Stomach (tissue), 9 donors: Measurements from ENCODE around the gene HINT1. TPM values are rescaled to one million over a fixed set of nuclear protein-coding genes. Genes with fewer than 3 reads are reported as not detected.
"Not testable (repeated sequence)": the region's sequence is repeated elsewhere in the genome, so short reads cannot be mapped to it uniquely, and the experiment has no call there.

ENCODE experiments used
- DNase-seq, 2 donors: peaks; one replicate each; pipeline versions ENCODE4 v3.0.0 to v3.0.0-alpha.2; 2013 to 2019
- H3K27ac ChIP-seq, 5 donors: fragments of 200-600 bp in 4 of 5; sonication (generic) in 4 of 5; one replicate each; pipeline ENCODE4 v1.5.1; 2013 to 2019; ENCODE audit warnings: mild to moderate bottlenecking in 1 of 5, moderate library complexity in 1 of 5
- H3K27me3 ChIP-seq, 3 donors: fragments of 200-600 bp; sonication (generic); one replicate each; pipeline ENCODE4 v1.5.1; 2017 to 2019; ENCODE audit warnings: mixed run types in 1 of 3
- H3K36me3 ChIP-seq, 4 donors: fragments of 200-600 bp; sonication (generic); 1 replicate in 3 of 4; 2 replicates in 1 of 4; pipeline ENCODE4 v1.5.1; 2016 to 2019
- H3K4me1 ChIP-seq, 4 donors: fragments of 200-600 bp; sonication (generic); one replicate each; pipeline ENCODE4 v1.5.1; 2016 to 2019
- H3K4me3 ChIP-seq, 4 donors: fragments of 200-600 bp; sonication (generic) in 3 of 4; one replicate each; pipeline ENCODE4 v1.5.1; 2016 to 2019; ENCODE audit warnings: mild to moderate bottlenecking in 1 of 4
- H3K9me3 ChIP-seq, 4 donors: fragments of 200-600 bp; sonication (generic); one replicate each; pipeline ENCODE4 v1.5.1; 2016 to 2019
- EP300 ChIP-seq: sonication (generic); formaldehyde crosslinking; IDR thresholded peaks from one replicate; pipeline ENCODE4 v1.6.1; 2017; ENCODE audit warnings: antibody characterized with exemption
- POLR2A ChIP-seq, 4 donors: fragments of 450-650 bp; IDR thresholded peaks; one replicate each; pipeline ENCODE4 v1.6.1; 2016; ENCODE audit warnings: antibody characterized with exemption in 4 of 4, control low read depth in 2 of 4, mild to moderate bottlenecking in 1 of 4, moderate library complexity in 1 of 4
- POLR2AphosphoS5 ChIP-seq, 3 donors: sonication (generic); formaldehyde crosslinking; IDR thresholded peaks; one replicate each; pipeline ENCODE4 v1.6.1; 2016; ENCODE audit warnings: antibody characterized with exemption in 3 of 3
- whole genome bisulfite sequencing, 5 donors: extraction: QIAGEN DNeasy Blood & Tissue Kit in 3 of 5; methylation state at CpG; one replicate each; pipeline versions ENCODE4 v1.1.5 to v1.1.7; 2013 to 2018; 5-methylcytosine and 5-hydroxymethylcytosine counted together
- intact Hi-C: fragments of 100-400 bp; cut with DNase I; formaldehyde crosslinking; loops from one replicate; pipeline ENCODE4 v1.15.1; 2023; ENCODE audit warnings: low total_unique reads
- polyA plus RNA-seq, 3 donors: library from polyadenylated mRNA; stranded (reverse); fragments of 200-250 nt; gene quantifications; one replicate each; pipeline ENCODE4 v1.2.3, GENCODE V29; 2013
- total RNA-seq, 5 donors: library from RNA; depleted of rRNA; stranded (reverse); fragments of >200 nt; gene quantifications; one replicate each; pipeline versions ENCODE4 v1.1.0 to v1.2.3, GENCODE V29; 2014 to 2016
- TF ChIP-seq, protein P1 (sequence below), 7 experiments: fragments of 450-650 bp in 4 of 7; fragments of 200-600 bp in 3 of 7; sonication (generic) in 3 of 7; IDR thresholded peaks; one replicate each; pipeline ENCODE4 v1.5.1; 2016 to 2019; ENCODE audit warnings: antibody characterized with exemption in 7 of 7, control low read depth in 2 of 7, mild to moderate bottlenecking in 1 of 7
- donor health status: healthy with polysubstance abuse.
- donor health status: Bipolar disorder and iron deficiency.
- donor health status: healthy.

HINT1 gene
- total and polyA plus RNA-seq, 8 donors = 120 to 683 (median 247) TPM

DNA sequence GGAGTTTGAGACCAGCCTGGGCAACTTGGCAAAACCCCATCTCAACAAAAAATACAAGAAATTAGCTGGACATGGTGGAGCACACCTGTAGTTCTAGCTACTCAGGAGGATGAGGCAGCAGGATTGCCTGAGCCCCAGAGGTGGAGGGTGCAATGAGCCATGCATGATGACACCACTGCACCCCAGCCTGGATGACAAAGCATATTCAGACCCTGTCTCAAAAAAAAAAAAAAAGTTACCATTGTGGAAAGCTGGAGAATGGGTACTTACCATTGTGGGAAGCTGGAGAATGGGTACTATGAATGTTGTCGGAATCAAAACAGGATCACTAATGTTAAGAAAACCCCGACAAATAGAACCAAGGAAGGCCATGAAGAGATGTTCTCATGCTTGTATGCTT, 25.7 kb downstream of the HINT1 start:
- no peaks in the 10 kb centered on the region for H3K27me3 ChIP-seq
- intact Hi-C loops = no loop called here
- TF ChIP-seq EP300 (no peak), POLR2AphosphoS5 (IDR thresholded peaks at IDR 0.05) (no peak), POLR2A (IDR thresholded peaks at IDR 0.05) (no peak)
- TF ChIP-seq, protein P1, sequence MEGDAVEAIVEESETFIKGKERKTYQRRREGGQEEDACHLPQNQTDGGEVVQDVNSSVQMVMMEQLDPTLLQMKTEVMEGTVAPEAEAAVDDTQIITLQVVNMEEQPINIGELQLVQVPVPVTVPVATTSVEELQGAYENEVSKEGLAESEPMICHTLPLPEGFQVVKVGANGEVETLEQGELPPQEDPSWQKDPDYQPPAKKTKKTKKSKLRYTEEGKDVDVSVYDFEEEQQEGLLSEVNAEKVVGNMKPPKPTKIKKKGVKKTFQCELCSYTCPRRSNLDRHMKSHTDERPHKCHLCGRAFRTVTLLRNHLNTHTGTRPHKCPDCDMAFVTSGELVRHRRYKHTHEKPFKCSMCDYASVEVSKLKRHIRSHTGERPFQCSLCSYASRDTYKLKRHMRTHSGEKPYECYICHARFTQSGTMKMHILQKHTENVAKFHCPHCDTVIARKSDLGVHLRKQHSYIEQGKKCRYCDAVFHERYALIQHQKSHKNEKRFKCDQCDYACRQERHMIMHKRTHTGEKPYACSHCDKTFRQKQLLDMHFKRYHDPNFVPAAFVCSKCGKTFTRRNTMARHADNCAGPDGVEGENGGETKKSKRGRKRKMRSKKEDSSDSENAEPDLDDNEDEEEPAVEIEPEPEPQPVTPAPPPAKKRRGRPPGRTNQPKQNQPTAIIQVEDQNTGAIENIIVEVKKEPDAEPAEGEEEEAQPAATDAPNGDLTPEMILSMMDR (IDR thresholded peaks at IDR 0.05) = no peak
- H3K4me3 ChIP-seq = no peak overlapping the region
- no peak for DNase-seq
- H3K27ac ChIP-seq = no peak overlapping the region
- H3K36me3 ChIP-seq = no peaks in the 10 kb centered on the region
- no peaks in the 10 kb centered on the region for H3K4me1 ChIP-seq
- 93 to 97% (median 96%) methylated on average over 2 of the region's 2 CpGs for WGBS, 5 donors
- H3K9me3 ChIP-seq = no peaks in the 10 kb centered on the region

DNA sequence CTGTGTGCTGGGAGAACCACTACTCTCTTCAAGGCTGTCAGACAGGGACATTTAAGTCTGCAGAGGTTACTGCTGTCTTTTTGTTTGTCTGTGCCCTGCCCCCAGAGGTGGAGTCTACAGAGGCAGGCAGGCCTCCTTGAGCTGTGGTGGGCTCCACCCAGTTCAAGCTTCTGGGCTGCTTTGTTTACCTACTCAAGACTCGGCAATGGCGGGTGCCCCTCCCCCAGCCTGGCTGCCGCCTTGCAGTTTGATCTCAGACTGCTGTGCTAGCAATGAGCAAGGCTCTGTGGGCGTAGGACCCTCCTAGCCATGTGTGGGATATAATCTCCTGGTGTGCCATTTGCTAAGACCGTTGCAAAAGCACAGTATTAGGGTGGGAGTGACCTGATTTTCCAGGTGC, 26.6 kb downstream of the HINT1 start:
- H3K27me3 ChIP-seq, intact Hi-C loops, DNase-seq, H3K27ac ChIP-seq, H3K4me3 ChIP-seq, H3K9me3 ChIP-seq, H3K36me3 ChIP-seq, H3K4me1 ChIP-seq: not testable (repeated sequence)
- 42 to 73% (median 62%) methylated on average over 3 to 5 of the region's 5 CpGs for WGBS, 5 donors

DNA sequence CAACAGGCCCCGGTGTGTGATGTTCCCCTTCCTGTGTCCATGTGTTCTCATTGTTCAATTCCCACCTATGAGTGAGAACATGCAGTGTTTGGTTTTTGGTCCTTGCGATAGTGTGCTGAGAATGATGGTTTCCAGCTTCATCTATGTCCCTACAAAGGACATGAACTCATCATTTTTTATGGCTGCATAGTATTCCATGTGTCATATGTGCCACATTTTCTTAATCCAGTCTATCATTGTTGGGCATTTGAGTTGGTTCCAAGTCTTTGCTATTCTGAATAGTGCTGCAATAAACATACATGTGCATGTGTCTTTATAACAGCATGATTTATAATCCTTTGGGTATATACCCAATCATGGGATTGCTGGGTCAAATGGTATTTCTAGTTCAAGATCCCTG, 32.0 kb downstream of the HINT1 start:
- H3K4me3 ChIP-seq, H3K27ac ChIP-seq, DNase-seq, H3K36me3 ChIP-seq, H3K9me3 ChIP-seq, intact Hi-C loops, H3K27me3 ChIP-seq, H3K4me1 ChIP-seq: not testable (repeated sequence)
- WGBS, 5 donors = 87 to 100% (median 100%) methylated on average over 1 to 2 of the region's 2 CpGs

DNA sequence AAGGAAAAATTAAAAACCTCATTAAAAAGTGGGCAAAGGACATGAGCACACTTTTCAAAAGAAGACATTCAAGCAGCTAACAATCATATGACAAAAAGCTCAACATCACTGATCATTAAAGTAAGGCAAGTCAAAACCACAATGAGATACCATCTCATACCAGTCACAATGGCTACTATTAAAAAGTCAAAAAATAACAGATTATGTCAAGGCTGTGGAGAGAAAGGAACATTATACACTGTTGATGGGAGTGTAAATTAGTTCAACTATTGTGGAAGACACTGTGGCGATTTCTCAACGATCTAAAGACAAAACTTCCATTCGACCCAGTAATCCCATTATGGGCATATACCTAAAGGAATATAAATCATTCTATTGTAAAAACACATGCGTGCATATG, 35.8 kb downstream of the HINT1 start:
- Histone ChIP-seq H3K9me3 (peaks cover 0 to 24% (median 8%) of the 10 kb centered on the region in 4 donors), H3K4me1 (no peaks in the 10 kb centered on the region), H3K4me3 (no peak overlapping the region), H3K27ac (no peak overlapping the region), H3K36me3 (no peaks in the 10 kb centered on the region), H3K27me3 (no peaks in the 10 kb centered on the region)
- intact Hi-C loops = no loop called here
- DNase-seq = no peak
- WGBS, 5 donors = 82 to 93% (median 89%) methylated on average over 4 of the region's 4 CpGs
- no peak for TF ChIP-seq POLR2AphosphoS5 (IDR thresholded peaks at IDR 0.05)
- no peak for TF ChIP-seq EP300
- TF ChIP-seq POLR2A (IDR thresholded peaks at IDR 0.05) = no peak
- TF ChIP-seq, protein P1 (IDR thresholded peaks at IDR 0.05) = no peak

DNA sequence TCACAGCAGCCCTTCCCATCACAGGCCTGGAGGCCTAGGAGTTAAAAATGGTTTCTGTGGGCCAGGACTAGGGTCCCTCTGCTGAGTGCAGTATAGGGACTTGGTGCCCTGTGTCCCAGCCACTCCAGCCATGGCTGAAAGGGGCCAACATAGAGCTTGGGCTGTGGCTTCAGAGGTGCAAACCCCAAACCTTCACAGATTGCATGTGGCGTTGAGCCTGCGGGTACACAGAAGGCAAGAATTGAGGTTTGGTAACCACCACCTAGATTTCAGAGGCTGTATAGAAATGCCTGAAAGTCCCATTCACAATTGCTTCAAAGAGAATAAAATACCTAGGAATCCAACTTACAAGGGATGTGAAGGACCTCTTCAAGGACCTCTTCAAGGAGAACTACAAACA, 37.8 kb downstream of the HINT1 start:
- intact Hi-C loops, DNase-seq, H3K36me3 ChIP-seq, H3K27me3 ChIP-seq, H3K27ac ChIP-seq, H3K4me1 ChIP-seq, H3K4me3 ChIP-seq: not testable (repeated sequence)
- peaks cover 0 to 43% (median 27%) of the 10 kb centered on the region in 4 donors for H3K9me3 ChIP-seq
- 95 to 100% (median 97%) methylated on average over 2 of the region's 2 CpGs for WGBS, 5 donors

DNA sequence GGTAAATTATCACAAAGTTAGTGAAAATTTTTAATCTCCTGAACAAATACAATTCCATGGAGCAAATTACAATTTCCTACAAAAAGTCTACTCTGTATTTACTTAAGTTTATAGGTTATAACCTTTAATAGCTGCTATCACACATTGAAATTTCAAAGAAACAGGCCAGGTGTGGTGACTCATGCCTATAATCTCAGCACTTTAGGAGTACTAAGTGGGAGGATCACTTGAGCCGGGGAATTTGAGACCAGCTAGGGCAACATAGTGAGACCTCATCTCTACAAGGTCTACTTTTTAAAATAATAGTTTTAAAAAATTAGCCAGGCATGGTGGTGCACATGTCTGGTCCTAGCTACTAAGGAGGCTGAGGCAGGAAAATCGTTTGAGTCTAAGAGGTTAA, 50.3 kb downstream of the HINT1 start:
- Histone ChIP-seq H3K27me3 (no peaks in the 10 kb centered on the region), H3K4me1 (peaks cover 0 to 2% (median 0%) of the 10 kb centered on the region in 4 donors), H3K36me3 (no peaks in the 10 kb centered on the region), H3K27ac (no peak overlapping the region), H3K9me3 (peaks cover 0 to 3% (median 0%) of the 10 kb centered on the region in 4 donors), H3K4me3 (no peak overlapping the region)
- DNase-seq = peak in 1 of 2 donors; percentile 20
- WGBS, 5 donors = 41 to 49% (median 45%) methylated on average over 2 of the region's 2 CpGs
- TF ChIP-seq POLR2A (IDR thresholded peaks at IDR 0.05) (no peak), EP300 (no peak), POLR2AphosphoS5 (IDR thresholded peaks at IDR 0.05) (no peak)
- TF ChIP-seq, protein P1 (IDR thresholded peaks at IDR 0.05) = no peak
- intact Hi-C loops = loop anchor here (10.0 kb wide), 1 partner anchor 240 kb away; no protein-coding TSS in a partner anchor
